Natural killer cell (primary cell): ENCODE data around the gene CALHM2. TPM values are rescaled to one million over a fixed set of nuclear protein-coding genes. Genes with fewer than 3 reads are reported as not detected.

Experiments
- ATAC-seq, 3 donors: fragments of 150-1000 bp in 2 of 3; fragments of 200-7000 bp in 1 of 3; cut with Tn5 transposase; 1 replicate in 1 of 3; 2 replicates in 2 of 3; pipeline ENCODE4 v1.10.0; 2021; ENCODE audit warnings: mild to moderate bottlenecking in 2 of 3, moderate library complexity in 2 of 3
- DNase-seq, 2 donors: peaks; one replicate each; pipeline versions ENCODE4 v3.0.0 to v3.0.0-alpha.2; 2013 to 2021; ENCODE audit warnings: mixed read lengths in 1 of 2
- H3K27ac ChIP-seq: one replicate; pipeline ENCODE4 v1.5.1; 2013; ENCODE audit warnings: mild to moderate bottlenecking, low read length
- H3K27me3 ChIP-seq: one replicate; pipeline ENCODE4 v1.6.1; 2013; ENCODE audit warnings: low read length; ENCODE audit not compliant: control insufficient read depth, insufficient read depth
- H3K36me3 ChIP-seq: one replicate; pipeline ENCODE4 v1.6.1; 2013; ENCODE audit warnings: low read length; ENCODE audit not compliant: control insufficient read depth, insufficient read depth
- H3K4me1 ChIP-seq: one replicate; pipeline ENCODE4 v1.6.1; 2013; ENCODE audit warnings: low read length; ENCODE audit not compliant: control insufficient read depth, insufficient read depth
- H3K4me3 ChIP-seq: one replicate; pipeline ENCODE4 v1.5.1; 2013; ENCODE audit warnings: low read length
- H3K9me3 ChIP-seq: one replicate; pipeline ENCODE4 v1.6.1; 2013; ENCODE audit warnings: low read length; ENCODE audit not compliant: control insufficient read depth, insufficient read depth
- H3K27ac Mint-ChIP-seq, 2 donors: one replicate each; pipeline ENCODE4 v1.8.0; 2022; ENCODE audit warnings: mild to moderate bottlenecking in 2 of 2, mixed read lengths in 2 of 2, moderate library complexity in 1 of 2
- H3K27me3 Mint-ChIP-seq, 2 donors: one replicate each; pipeline ENCODE4 v1.8.0; 2022; ENCODE audit warnings: low read depth in 2 of 2, mixed read lengths in 2 of 2
- H3K36me3 Mint-ChIP-seq: one replicate; pipeline ENCODE4 v1.8.0; 2022; ENCODE audit warnings: mixed read lengths
- H3K4me1 Mint-ChIP-seq, 2 donors: one replicate each; pipeline ENCODE4 v1.8.0; 2022; ENCODE audit warnings: mixed read lengths in 2 of 2
- H3K4me3 Mint-ChIP-seq: one replicate; pipeline ENCODE4 v1.8.0; 2022; ENCODE audit warnings: mild to moderate bottlenecking, moderate library complexity, mixed read lengths
- H3K9me3 Mint-ChIP-seq, 2 donors: one replicate each; pipeline ENCODE4 v1.8.0; 2022; ENCODE audit warnings: mixed read lengths in 2 of 2
- CTCF ChIP-seq: fragments of 200-600 bp; IDR thresholded peaks from one replicate; pipeline ENCODE4 v1.8.0; 2022; ENCODE audit warnings: antibody characterized with exemption
- WGBS: methylation state at CpG from one replicate; pipeline ENCODE4 v1.1.7; 2013; ENCODE audit warnings: missing lambda C conversion rate; ENCODE audit not compliant: insufficient coverage; 5-methylcytosine and 5-hydroxymethylcytosine counted together
- intact Hi-C: fragments of 100-400 bp; cut with micrococcal nuclease; formaldehyde crosslinking; loops from one replicate; pipeline ENCODE4 v1.14.2; 2022
- total RNA-seq, 4 donors: library from RNA; stranded (reverse); fragments of 120-200 nt in 1 of 4; gene quantifications; one replicate each; pipeline versions ENCODE4 v1.2.3 to v1.2.4, GENCODE V29; 2013 to 2022

CALHM2 gene
- total RNA-seq, 3 donors from 2014 or later (not counting 1 experiment from before 2014, with no cell fraction given): 26.6 to 55.2 (median 37.2) TPM

- intact Hi-C loops: no loop called here
- peaks cover 15% of the 10 kb centered on the region for H3K36me3 Mint-ChIP-seq
These were observed 3.4 kb downstream of the CALHM2 start for GRCh38 chr10:103448746-103449145.

GRCh38 chr10:103447187-103447586 lies 5.0 kb downstream of the CALHM2 start:
- Mint-ChIP-seq H3K27ac (peak overlapping the region; percentile 35 to 91), H3K4me1 (peaks cover 44 to 72% of the 10 kb centered on the region in 2 donors)
- peaks cover 48% of the 10 kb centered on the region for H3K4me1 ChIP-seq

More at GRCh38 chr10:103448746-103449145, 3.4 kb downstream of the CALHM2 start:
- TF ChIP-seq CTCF: no peak
- no peak for DNase-seq
- H3K36me3 ChIP-seq: peaks cover 57% of the 10 kb centered on the region
- 60% methylated on average over 1 of the region's 1 CpG for WGBS
- H3K4me3 Mint-ChIP-seq: peak overlapping the region; percentile 96
- no peak for ATAC-seq
- no peaks in the 10 kb centered on the region for H3K27me3 Mint-ChIP-seq
- H3K4me3 ChIP-seq: no peak overlapping the region
- peaks cover 59 to 77% of the 10 kb centered on the region in 2 donors for H3K4me1 Mint-ChIP-seq
- H3K27me3 ChIP-seq: no peaks in the 10 kb centered on the region
- no peaks in the 10 kb centered on the region for H3K9me3 Mint-ChIP-seq
- H3K27ac ChIP-seq: no peak overlapping the region
- H3K4me1 ChIP-seq: peaks cover 58% of the 10 kb centered on the region
- H3K27ac Mint-ChIP-seq: peak overlapping the region; percentile 82 to 91
- no peaks in the 10 kb centered on the region for H3K9me3 ChIP-seq

GRCh38 chr10:103445767-103446567 lies 6.2 kb downstream of the CALHM2 start:
- no peak for ATAC-seq
- intact Hi-C loops: no loop called here
- Mint-ChIP-seq H3K9me3 (no peaks in the 10 kb centered on the region), H3K4me1 (peaks cover 39 to 63% of the 10 kb centered on the region in 2 donors), H3K36me3 (peaks cover 15% of the 10 kb centered on the region), H3K4me3 (no peak overlapping the region), H3K27me3 (no peaks in the 10 kb centered on the region), H3K27ac (peak overlapping the region; percentile 35 to 91)
- Histone ChIP-seq H3K27me3 (no peaks in the 10 kb centered on the region), H3K4me1 (peaks cover 43% of the 10 kb centered on the region), H3K4me3 (no peak overlapping the region), H3K36me3 (peaks cover 82% of the 10 kb centered on the region), H3K9me3 (no peaks in the 10 kb centered on the region), H3K27ac (no peak overlapping the region)
- TF ChIP-seq CTCF: no peak
- 88% methylated on average over 12 of the region's 12 CpGs for WGBS
- DNase-seq: no peak

More at GRCh38 chr10:103447187-103447586, 5.0 kb downstream of the CALHM2 start:
- DNase-seq (no peak), ATAC-seq (no peak)
- Mint-ChIP-seq H3K36me3 (peaks cover 15% of the 10 kb centered on the region), H3K4me3 (no peak overlapping the region), H3K9me3 (no peaks in the 10 kb centered on the region), H3K27me3 (no peaks in the 10 kb centered on the region)
- intact Hi-C loops: no loop called here
- Histone ChIP-seq H3K27me3 (no peaks in the 10 kb centered on the region), H3K36me3 (peaks cover 71% of the 10 kb centered on the region), H3K9me3 (no peaks in the 10 kb centered on the region), H3K27ac (no peak overlapping the region), H3K4me3 (no peak overlapping the region)
- no peak for TF ChIP-seq CTCF
- 98% methylated on average over 23 of the region's 23 CpGs for WGBS
